ENCODE measurements around the gene WNT5A. TPM values are rescaled to one million over a fixed set of nuclear protein-coding genes. Genes with fewer than 3 reads are reported as not detected.

Gene WNT5A
- total RNA-seq, 6 experiments from 2014 or later: 0.64 to 3.6 (median 2.4) TPM

- ATAC-seq (no peak), DNase-seq (no peak)
- no peaks in the 10 kb centered on the region for H3K36me3 ChIP-seq
- no peaks in the 10 kb centered on the region for H3K27me3 ChIP-seq
- no peak overlapping the region for H3K27ac ChIP-seq
- no peak overlapping the region for H3K4me3 ChIP-seq
- intact Hi-C loops (cut with DNase I): no loop called here
- H3K4me1 ChIP-seq: no peaks in the 10 kb centered on the region
- H3K9me3 ChIP-seq: no peaks in the 10 kb centered on the region
- WGBS (ENCODE audit: insufficient coverage, low coverage, low lambda C conversion rate, missing lambda C conversion rate): 83% methylated on average over 14 of the region's 32 CpGs
- TF ChIP-seq POLR2A (IDR thresholded peaks at IDR 0.05) (no peak), CTCF (IDR thresholded peaks at IDR 0.05) (no peak)
Measured at GRCh38 chr3:55469957-55470526, 17.1 kb downstream of the WNT5A start.

GRCh38 chr3:55468251-55468650 lies 18.9 kb downstream of the WNT5A start:
- DNase-seq (no peak), ATAC-seq (no peak)
- Histone ChIP-seq H3K36me3 (no peaks in the 10 kb centered on the region), H3K27me3 (no peaks in the 10 kb centered on the region), H3K9me3 (no peaks in the 10 kb centered on the region), H3K4me1 (no peaks in the 10 kb centered on the region), H3K4me3 (no peak overlapping the region), H3K27ac (no peak overlapping the region)
- intact Hi-C loops (cut with DNase I): no loop called here
- TF ChIP-seq POLR2A (IDR thresholded peaks at IDR 0.05): no peak
- no peak for TF ChIP-seq CTCF (IDR thresholded peaks at IDR 0.05)
- WGBS (ENCODE audit: insufficient coverage, low coverage, low lambda C conversion rate, missing lambda C conversion rate): 94% methylated on average over 5 of the region's 5 CpGs

- TF ChIP-seq POLR2A (IDR thresholded peaks at IDR 0.05) (no peak), CTCF (IDR thresholded peaks at IDR 0.05) (no peak)
- ATAC-seq: no peak
- intact Hi-C loops (cut with DNase I): no loop called here
- H3K4me3 ChIP-seq: no peak overlapping the region
- H3K27ac ChIP-seq: no peak overlapping the region
- no peaks in the 10 kb centered on the region for H3K9me3 ChIP-seq
- DNase-seq: no peak
- 93% methylated on average over 2 of the region's 2 CpGs for WGBS (ENCODE audit: insufficient coverage, low coverage, low lambda C conversion rate, missing lambda C conversion rate)
- H3K36me3 ChIP-seq: no peaks in the 10 kb centered on the region
- H3K27me3 ChIP-seq: no peaks in the 10 kb centered on the region
- H3K4me1 ChIP-seq: no peaks in the 10 kb centered on the region
Measured at GRCh38 chr3:55467099-55467498, 20.0 kb downstream of the WNT5A start.

- intact Hi-C loops (cut with DNase I): no loop called here
- TF ChIP-seq POLR2A (IDR thresholded peaks at IDR 0.05) (no peak), CTCF (IDR thresholded peaks at IDR 0.05) (no peak)
- Histone ChIP-seq H3K27ac (no peak overlapping the region), H3K36me3 (no peaks in the 10 kb centered on the region), H3K4me1 (no peaks in the 10 kb centered on the region), H3K4me3 (no peak overlapping the region), H3K9me3 (no peaks in the 10 kb centered on the region), H3K27me3 (no peaks in the 10 kb centered on the region)
- ATAC-seq: no peak
- 77% methylated on average over 3 of the region's 3 CpGs for WGBS (ENCODE audit: insufficient coverage, low coverage, low lambda C conversion rate, missing lambda C conversion rate)
- DNase-seq: no peak
Measured at GRCh38 chr3:55466526-55466925, 20.6 kb downstream of the WNT5A start.

GRCh38 chr3:55461896-55462295 lies 25.2 kb downstream of the WNT5A start:
- Histone ChIP-seq H3K27me3 (no peaks in the 10 kb centered on the region), H3K27ac (no peak overlapping the region), H3K4me1 (no peaks in the 10 kb centered on the region), H3K9me3 (no peaks in the 10 kb centered on the region), H3K4me3 (no peak overlapping the region), H3K36me3 (no peaks in the 10 kb centered on the region)
- 100% methylated on average over 1 of the region's 1 CpG for WGBS (ENCODE audit: insufficient coverage, low coverage, low lambda C conversion rate, missing lambda C conversion rate)
- intact Hi-C loops (cut with DNase I): no loop called here
- no peak for ATAC-seq
- TF ChIP-seq CTCF (IDR thresholded peaks at IDR 0.05): no peak
- TF ChIP-seq POLR2A (IDR thresholded peaks at IDR 0.05): no peak
- DNase-seq: no peak

Data from right lobe of liver (tissue), 6 donors.